ENCODE data around the gene MUSTN1.

MUSTN1 gene

GRCh38 chr3:52843108-52843865 is 8.5 kb upstream of the MUSTN1 start:
- Histone ChIP-seq H3K9me3 (ENCODE audit: control insufficient read depth, low read length) (no peaks in the 10 kb centered on the region), H3K4me3 (ENCODE audit: low read depth, low read length) (no peak overlapping the region), H2AFZ (no peak overlapping the region), H3K27me3 (ENCODE audit: control insufficient read depth, insufficient read depth, low read length) (no peaks in the 10 kb centered on the region), H3K79me2 (no peaks in the 10 kb centered on the region), H3K4me2 (ENCODE audit: low read length) (no peak overlapping the region), H3K36me3 (ENCODE audit: control insufficient read depth, insufficient read depth, low read length) (no peaks in the 10 kb centered on the region), H3K27ac (no peak overlapping the region), H3K4me1 (no peaks in the 10 kb centered on the region), H3K9ac (no peak overlapping the region)
- no peak for TF ChIP-seq CTCF (IDR thresholded peaks at IDR 0.05)

GRCh38 chr3:52842424-52842823 is 7.6 kb upstream of the MUSTN1 start:
- Histone ChIP-seq H3K36me3 (ENCODE audit: control insufficient read depth, insufficient read depth, low read length) (no peaks in the 10 kb centered on the region), H3K4me2 (ENCODE audit: low read length) (no peak overlapping the region), H3K27ac (no peak overlapping the region), H2AFZ (no peak overlapping the region), H3K79me2 (no peaks in the 10 kb centered on the region), H3K4me1 (no peaks in the 10 kb centered on the region), H3K4me3 (ENCODE audit: low read depth, low read length) (no peak overlapping the region), H3K27me3 (ENCODE audit: control insufficient read depth, insufficient read depth, low read length) (no peaks in the 10 kb centered on the region), H3K9ac (no peak overlapping the region), H3K9me3 (ENCODE audit: control insufficient read depth, low read length) (no peaks in the 10 kb centered on the region)
- TF ChIP-seq CTCF (IDR thresholded peaks at IDR 0.05), result no peak

GRCh38 chr3:52841981-52842340 is 7.1 kb upstream of the MUSTN1 start:
- no peak overlapping the region for H2AFZ ChIP-seq
- H3K9ac ChIP-seq, result no peak overlapping the region
- H3K27ac ChIP-seq, result no peak overlapping the region
- no peaks in the 10 kb centered on the region for H3K36me3 ChIP-seq (ENCODE audit: control insufficient read depth, insufficient read depth, low read length)
- H3K4me3 ChIP-seq (ENCODE audit: low read depth, low read length), result no peak overlapping the region
- H3K9me3 ChIP-seq (ENCODE audit: control insufficient read depth, low read length), result no peaks in the 10 kb centered on the region
- H3K27me3 ChIP-seq (ENCODE audit: control insufficient read depth, insufficient read depth, low read length), result no peaks in the 10 kb centered on the region
- no peaks in the 10 kb centered on the region for H3K4me1 ChIP-seq
- no peak overlapping the region for H3K4me2 ChIP-seq (ENCODE audit: low read length)
- no peak for TF ChIP-seq CTCF (IDR thresholded peaks at IDR 0.05)
- no peaks in the 10 kb centered on the region for H3K79me2 ChIP-seq

GRCh38 chr3:52841211-52841980 is 6.6 kb upstream of the MUSTN1 start:
- H3K27ac ChIP-seq, result no peak overlapping the region
- H3K9ac ChIP-seq, result no peak overlapping the region
- H3K4me1 ChIP-seq, result no peaks in the 10 kb centered on the region

More at GRCh38 chr3:52841211-52841980, 6.6 kb upstream of the MUSTN1 start:
- no peak overlapping the region for H3K4me3 ChIP-seq (ENCODE audit: low read depth, low read length)
- H3K79me2 ChIP-seq, result no peaks in the 10 kb centered on the region
- H2AFZ ChIP-seq, result no peak overlapping the region
- no peaks in the 10 kb centered on the region for H3K27me3 ChIP-seq (ENCODE audit: control insufficient read depth, insufficient read depth, low read length)
- TF ChIP-seq CTCF (IDR thresholded peaks at IDR 0.05), result no peak
- H3K9me3 ChIP-seq (ENCODE audit: control insufficient read depth, low read length), result no peaks in the 10 kb centered on the region
- H3K4me2 ChIP-seq (ENCODE audit: low read length), result no peak overlapping the region
- no peaks in the 10 kb centered on the region for H3K36me3 ChIP-seq (ENCODE audit: control insufficient read depth, insufficient read depth, low read length)
